ENCODE results near the gene BCL2L11.

BCL2L11 gene

DNA sequence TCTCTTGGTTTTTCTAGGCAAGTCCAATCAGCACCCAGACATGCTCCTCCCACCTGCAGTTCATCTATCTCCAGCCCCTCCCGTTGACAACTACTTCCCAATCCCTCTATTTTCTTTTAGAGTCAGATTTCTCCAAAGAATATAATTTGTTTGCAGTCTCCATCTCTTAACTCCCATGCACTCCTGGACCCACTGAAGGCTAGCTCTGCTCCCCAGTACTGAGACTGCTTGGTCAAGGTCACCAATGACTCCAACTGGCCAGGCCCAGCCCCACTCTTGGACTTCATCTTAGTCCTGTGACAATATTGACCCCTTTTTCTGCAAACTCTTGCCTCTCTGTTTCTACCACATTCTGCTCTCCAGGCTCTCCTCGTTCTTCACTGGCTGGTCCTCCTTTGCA, 62.0 kb downstream of the BCL2L11 start:
- TF ChIP-seq, protein P1, sequence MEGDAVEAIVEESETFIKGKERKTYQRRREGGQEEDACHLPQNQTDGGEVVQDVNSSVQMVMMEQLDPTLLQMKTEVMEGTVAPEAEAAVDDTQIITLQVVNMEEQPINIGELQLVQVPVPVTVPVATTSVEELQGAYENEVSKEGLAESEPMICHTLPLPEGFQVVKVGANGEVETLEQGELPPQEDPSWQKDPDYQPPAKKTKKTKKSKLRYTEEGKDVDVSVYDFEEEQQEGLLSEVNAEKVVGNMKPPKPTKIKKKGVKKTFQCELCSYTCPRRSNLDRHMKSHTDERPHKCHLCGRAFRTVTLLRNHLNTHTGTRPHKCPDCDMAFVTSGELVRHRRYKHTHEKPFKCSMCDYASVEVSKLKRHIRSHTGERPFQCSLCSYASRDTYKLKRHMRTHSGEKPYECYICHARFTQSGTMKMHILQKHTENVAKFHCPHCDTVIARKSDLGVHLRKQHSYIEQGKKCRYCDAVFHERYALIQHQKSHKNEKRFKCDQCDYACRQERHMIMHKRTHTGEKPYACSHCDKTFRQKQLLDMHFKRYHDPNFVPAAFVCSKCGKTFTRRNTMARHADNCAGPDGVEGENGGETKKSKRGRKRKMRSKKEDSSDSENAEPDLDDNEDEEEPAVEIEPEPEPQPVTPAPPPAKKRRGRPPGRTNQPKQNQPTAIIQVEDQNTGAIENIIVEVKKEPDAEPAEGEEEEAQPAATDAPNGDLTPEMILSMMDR (IDR thresholded peaks at IDR 0.05; ENCODE audit: borderline replicate concordance, control extremely low read depth, extremely low read depth, insufficient read depth, missing control alignments) = no peak
- no peak for DNase-seq (ENCODE audit: low spot score)
- in situ Hi-C loops (cut with MboI; ENCODE audit: low sequenced_read_pairs, unreplicated experiment) = no loop called here

DNA sequence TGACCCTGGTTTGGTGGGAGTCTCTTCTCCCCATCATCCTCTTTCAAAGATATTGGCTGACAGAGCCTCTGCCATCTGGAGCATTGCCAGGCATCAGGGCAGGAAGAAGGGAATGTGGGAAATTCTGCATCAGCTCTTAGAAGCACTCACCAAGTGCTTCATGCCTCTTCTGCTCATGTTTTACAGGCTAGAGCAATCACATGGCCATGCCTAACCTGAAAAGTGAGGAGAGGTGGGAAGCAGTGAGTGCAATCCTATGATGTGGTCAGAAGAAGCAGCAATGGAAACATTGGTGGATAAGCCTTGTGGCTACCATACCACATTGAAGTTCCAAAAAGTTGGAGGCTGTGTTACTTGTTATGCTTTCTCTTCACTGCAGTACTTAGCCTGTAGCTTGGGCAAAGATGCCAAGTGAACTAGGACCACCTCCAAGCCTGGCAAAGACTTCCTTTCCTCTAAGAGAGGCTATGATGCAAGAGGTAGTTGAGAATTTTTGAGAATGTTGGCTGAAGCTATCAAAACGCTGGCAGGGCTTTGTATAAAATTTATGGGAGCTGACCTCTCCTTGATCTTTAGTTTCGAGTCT, 64.1 kb downstream of the BCL2L11 start:
- in situ Hi-C loops (cut with MboI; ENCODE audit: low sequenced_read_pairs, unreplicated experiment) = no loop called here
- TF ChIP-seq, protein P1 (IDR thresholded peaks at IDR 0.05; ENCODE audit: borderline replicate concordance, control extremely low read depth, extremely low read depth, insufficient read depth, missing control alignments) = no peak
- DNase-seq (ENCODE audit: low spot score) = no peak

DNA sequence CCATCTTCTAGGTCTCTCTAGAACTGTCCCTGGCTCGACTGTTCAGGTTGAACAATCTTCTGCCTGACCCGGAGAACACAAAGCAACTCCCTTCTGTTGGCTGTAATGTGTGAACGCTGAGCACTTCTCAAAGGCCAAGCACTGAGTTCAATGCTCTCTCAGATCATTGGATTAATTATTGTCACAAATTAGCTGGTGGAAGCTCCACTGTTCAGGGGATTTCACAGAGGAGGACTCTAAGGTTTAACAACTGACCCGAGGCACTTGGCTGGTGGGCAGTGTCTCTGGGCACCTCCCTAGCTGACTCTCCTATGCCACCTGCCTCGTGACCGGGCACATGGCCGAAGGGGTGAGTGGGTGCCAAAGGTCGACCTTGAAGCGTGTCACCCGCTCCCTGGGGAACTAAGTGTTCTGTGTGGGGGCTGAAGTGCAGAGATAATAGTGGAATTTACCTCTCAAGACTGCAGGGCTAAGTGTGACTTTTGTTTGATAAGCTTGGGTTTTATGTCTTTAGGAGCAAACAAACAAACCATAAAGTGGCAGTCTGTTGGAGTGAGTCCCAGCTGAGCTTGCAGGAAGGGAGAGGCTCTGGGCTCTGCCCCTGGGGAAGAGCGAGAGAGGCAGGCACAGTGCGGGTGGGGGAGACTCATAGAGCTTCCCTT, 64.8 kb downstream of the BCL2L11 start:
- in situ Hi-C loops (cut with MboI; ENCODE audit: low sequenced_read_pairs, unreplicated experiment) = no loop called here
- no peak for DNase-seq (ENCODE audit: low spot score)
- TF ChIP-seq, protein P1 (IDR thresholded peaks at IDR 0.05; ENCODE audit: borderline replicate concordance, control extremely low read depth, extremely low read depth, insufficient read depth, missing control alignments) = no peak

DNA sequence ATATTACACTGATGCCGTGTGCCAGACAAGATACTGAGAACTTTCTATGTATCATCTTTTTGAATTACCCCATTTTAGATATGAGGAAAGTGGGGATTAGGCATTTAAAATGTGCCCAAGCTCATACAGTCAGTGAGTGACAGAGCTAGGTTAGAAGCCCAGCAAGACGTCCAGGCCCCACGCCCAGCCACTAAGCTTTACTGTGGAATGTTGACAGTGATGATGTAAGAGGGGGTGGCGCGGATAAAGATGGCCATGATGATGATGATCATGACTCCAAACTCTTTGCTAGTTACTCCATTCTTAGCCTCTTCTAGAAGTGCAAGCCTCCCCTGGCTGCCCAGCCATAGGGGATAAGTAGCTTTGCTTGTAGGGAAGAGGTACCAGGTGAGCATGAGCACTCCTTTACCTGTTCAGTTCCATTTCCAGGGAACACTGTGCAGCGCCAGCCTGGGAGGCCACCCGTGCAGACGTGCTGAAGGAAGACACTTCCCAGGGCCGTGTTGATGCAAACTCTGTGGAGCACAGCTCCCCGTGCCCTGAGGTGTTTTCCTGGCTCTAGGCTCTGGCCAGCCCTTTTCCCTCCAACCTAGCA, 65.5 kb downstream of the BCL2L11 start:
- TF ChIP-seq, protein P1 (IDR thresholded peaks at IDR 0.05; ENCODE audit: borderline replicate concordance, control extremely low read depth, extremely low read depth, insufficient read depth, missing control alignments) = no peak
- in situ Hi-C loops (cut with MboI; ENCODE audit: low sequenced_read_pairs, unreplicated experiment) = no loop called here
- no peak for DNase-seq (ENCODE audit: low spot score)

DNA sequence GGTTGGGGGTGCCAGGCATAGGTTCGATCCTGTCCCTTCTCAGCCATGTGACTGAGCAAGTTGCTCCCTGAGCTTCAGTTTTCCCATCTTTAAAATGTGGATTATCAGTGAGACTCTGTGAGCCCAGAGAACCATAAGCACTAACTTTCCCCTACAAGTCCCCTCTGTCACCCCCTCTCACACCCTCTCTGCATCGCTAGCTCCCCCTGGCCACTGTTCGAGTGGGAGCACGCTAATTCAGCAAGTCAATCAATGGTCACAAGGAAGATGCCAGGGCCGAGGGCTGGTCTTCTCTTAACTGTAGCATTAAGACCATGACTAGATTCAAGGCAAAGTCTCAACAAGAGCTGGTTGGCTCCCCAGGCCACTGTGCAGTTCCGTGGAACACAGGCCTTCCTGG, 66.2 kb downstream of the BCL2L11 start:
- no peak for DNase-seq (ENCODE audit: low spot score)

DNA sequence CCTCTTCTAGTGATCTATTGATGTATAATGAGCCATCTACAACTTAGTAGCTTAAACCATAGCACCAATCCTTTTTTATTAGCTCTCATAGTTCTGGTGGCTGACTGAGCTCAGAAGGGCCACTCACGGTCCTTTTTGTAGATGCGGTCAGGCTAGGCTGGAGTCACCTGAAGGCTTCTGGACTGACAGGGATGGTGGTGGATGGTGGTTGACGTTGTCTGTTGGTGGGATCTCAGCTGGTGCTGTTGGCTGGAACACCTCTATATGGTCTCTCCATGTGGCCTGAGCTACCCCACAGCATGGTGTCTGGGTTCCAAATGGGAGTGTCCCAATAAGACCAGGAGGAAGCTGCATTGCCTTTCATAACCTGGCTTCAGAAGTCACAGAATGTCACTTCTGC, 68.0 kb downstream of the BCL2L11 start:
- TF ChIP-seq, protein P1 (IDR thresholded peaks at IDR 0.05; ENCODE audit: borderline replicate concordance, control extremely low read depth, extremely low read depth, insufficient read depth, missing control alignments) = no peak
- in situ Hi-C loops (cut with MboI; ENCODE audit: low sequenced_read_pairs, unreplicated experiment) = no loop called here

More for the DNA sequence above, 66.2 kb downstream of the BCL2L11 start:
- TF ChIP-seq, protein P1 (IDR thresholded peaks at IDR 0.05; ENCODE audit: borderline replicate concordance, control extremely low read depth, extremely low read depth, insufficient read depth, missing control alignments) = no peak
- in situ Hi-C loops (cut with MboI; ENCODE audit: low sequenced_read_pairs, unreplicated experiment) = no loop called here

More for the DNA sequence above, 68.0 kb downstream of the BCL2L11 start:
- DNase-seq (ENCODE audit: low spot score) = no peak

Data from GM13976 (cell line).